ENCODE results near the gene PPP1R2. TPM values are rescaled to one million over a fixed set of nuclear protein-coding genes. Genes with fewer than 3 reads are reported as not detected.

PPP1R2 gene
- total RNA-seq, 3 donors from 2014 or later, result 42.6 to 60.0 (median 46.2) TPM

GRCh38 chr3:195563317-195563716 is 20.2 kb upstream of the PPP1R2 start:
- H3K4me1 ChIP-seq (ENCODE audit: low read depth), result no peaks in the 10 kb centered on the region
- no peaks in the 10 kb centered on the region for H3K9me3 ChIP-seq
- intact Hi-C loops (cut with DNase I, micrococcal nuclease), result no loop called here
- H3K4me3 ChIP-seq, result no peak overlapping the region
- DNase-seq (no peak), ATAC-seq (no peak)
- H3K36me3 ChIP-seq (ENCODE audit: low read depth), result no peaks in the 10 kb centered on the region
- no peak for TF ChIP-seq CTCF (IDR thresholded peaks at IDR 0.05)

- DNase-seq, result no peak
- H3K36me3 ChIP-seq (ENCODE audit: low read depth), result no peaks in the 10 kb centered on the region
- no peak for TF ChIP-seq CTCF (IDR thresholded peaks at IDR 0.05)
- peaks cover 8% of the 10 kb centered on the region for H3K4me1 ChIP-seq (ENCODE audit: low read depth)
- H3K9me3 ChIP-seq, result no peaks in the 10 kb centered on the region
- ATAC-seq, result peak; percentile 55
- H3K4me3 ChIP-seq, result no peak overlapping the region
- intact Hi-C loops (cut with DNase I, micrococcal nuclease), result no loop called here
These were observed 16.7 kb upstream of the PPP1R2 start for GRCh38 chr3:195559723-195560409.

GRCh38 chr3:195558602-195559001 is 15.5 kb upstream of the PPP1R2 start:
- peak; percentile 32 for TF ChIP-seq CTCF (IDR thresholded peaks at IDR 0.05)
- ATAC-seq (peak; percentile 95), DNase-seq (peak in 2 of 3 donors; percentile 37 to 70)
- intact Hi-C loops (cut with DNase I, micrococcal nuclease), result no loop called here
- H3K36me3 ChIP-seq (ENCODE audit: low read depth), result no peaks in the 10 kb centered on the region
- H3K4me1 ChIP-seq (ENCODE audit: low read depth), result peaks cover 8% of the 10 kb centered on the region
- no peaks in the 10 kb centered on the region for H3K9me3 ChIP-seq
- no peak overlapping the region for H3K4me3 ChIP-seq

GRCh38 chr3:195557322-195557721 is 14.2 kb upstream of the PPP1R2 start:
- Histone ChIP-seq H3K4me3 (no peak overlapping the region), H3K4me1 (ENCODE audit: low read depth) (peaks cover 8% of the 10 kb centered on the region), H3K9me3 (no peaks in the 10 kb centered on the region), H3K36me3 (ENCODE audit: low read depth) (no peaks in the 10 kb centered on the region)
- intact Hi-C loops (cut with DNase I, micrococcal nuclease), result no loop called here
- DNase-seq (no peak), ATAC-seq (peak; percentile 65)
- no peak for TF ChIP-seq CTCF (IDR thresholded peaks at IDR 0.05)

GRCh38 chr3:195556390-195556789 is 13.3 kb upstream of the PPP1R2 start:
- Histone ChIP-seq H3K4me1 (ENCODE audit: low read depth) (peaks cover 14% of the 10 kb centered on the region), H3K36me3 (ENCODE audit: low read depth) (no peaks in the 10 kb centered on the region), H3K4me3 (no peak overlapping the region), H3K9me3 (no peaks in the 10 kb centered on the region)
- no peak for TF ChIP-seq CTCF (IDR thresholded peaks at IDR 0.05)
- peak in 1 of 3 donors; percentile 46 for DNase-seq
- ATAC-seq, result no peak
- intact Hi-C loops (cut with DNase I, micrococcal nuclease), result no loop called here

Data from mucosa of descending colon (tissue), 3 donors.